Naive thymus-derived CD4-positive, alpha-beta T cell (primary cell): Measurements from ENCODE around the gene COL19A1. TPM values are rescaled to one million over a fixed set of nuclear protein-coding genes. Genes with fewer than 3 reads are reported as not detected.

Source experiments
- ATAC-seq: fragments of 150-1000 bp; cut with Tn5 transposase; 2 replicates; pipeline ENCODE4 v1.10.0; 2021; ENCODE audit warnings: mild to moderate bottlenecking, moderate library complexity
- CTCF ChIA-PET: fragments of 350-600 bp; sonication (Branson Sonifier 250); formaldehyde crosslinking; loops from one replicate; lab custom pipeline; 2021; ENCODE audit warnings: antibody characterized with exemption; lab: Charles Lee
- POLR2A ChIA-PET: fragments of 350-600 bp; sonication (Branson Sonifier 250); formaldehyde crosslinking; loops from one replicate; lab custom pipeline; 2021; ENCODE audit warnings: antibody characterized with exemption, inconsistent platforms; lab: Charles Lee
- DNase-seq, 9 donors: peaks; one replicate each; pipeline versions ENCODE4 v3.0.0 to v3.0.0-alpha.2; 2020 to 2022; ENCODE audit warnings: mixed read lengths in 1 of 9
- H3K27ac ChIP-seq: one replicate; pipeline ENCODE4 v1.7.0; 2013; ENCODE audit warnings: mild to moderate bottlenecking, low read depth, low read length, moderate library complexity
- H3K27me3 ChIP-seq, 2 donors: one replicate each; pipeline ENCODE4 v1.7.0; 2013; ENCODE audit warnings: low read length in 2 of 2, mild to moderate bottlenecking in 2 of 2, moderate library complexity in 2 of 2; ENCODE audit not compliant: control insufficient read depth in 2 of 2, insufficient read depth in 2 of 2
- H3K36me3 ChIP-seq, 3 experiments: 1 replicate in 2 of 3; 2 replicates in 1 of 3; pipeline ENCODE4 v1.7.0; 2013; ENCODE audit warnings: low read length in 3 of 3, mild to moderate bottlenecking in 3 of 3, moderate library complexity in 1 of 3; ENCODE audit not compliant: insufficient read depth in 3 of 3, control insufficient read depth in 2 of 3
- H3K4me1 ChIP-seq, 2 donors: one replicate each; pipeline ENCODE4 v1.7.0; 2013; ENCODE audit warnings: low read length in 2 of 2, mild to moderate bottlenecking in 2 of 2, moderate library complexity in 1 of 2; ENCODE audit not compliant: control insufficient read depth in 2 of 2, insufficient read depth in 2 of 2
- H3K4me3 ChIP-seq: 2 replicates; pipeline ENCODE4 v1.7.0; 2013; ENCODE audit warnings: mild to moderate bottlenecking, low read length
- H3K9me3 ChIP-seq, 3 experiments: 1 replicate in 2 of 3; 2 replicates in 1 of 3; pipeline ENCODE4 v1.7.0; 2013; ENCODE audit warnings: low read length in 3 of 3; ENCODE audit not compliant: control insufficient read depth in 2 of 3
- H3K27ac Mint-ChIP-seq, 9 donors: one replicate each; pipeline ENCODE4 v1.8.0; 2020 to 2022; ENCODE audit warnings: mixed read lengths in 9 of 9, mild to moderate bottlenecking in 8 of 9, moderate library complexity in 5 of 9, inconsistent platforms in 2 of 9
- H3K27me3 Mint-ChIP-seq, 5 donors: one replicate each; pipeline ENCODE4 v1.8.0; 2021 to 2022; ENCODE audit warnings: mixed read lengths in 5 of 5, mild to moderate bottlenecking in 1 of 5
- H3K36me3 Mint-ChIP-seq, 5 donors: one replicate each; pipeline ENCODE4 v1.8.0; 2020 to 2022; ENCODE audit warnings: mixed read lengths in 5 of 5, mild to moderate bottlenecking in 3 of 5, inconsistent platforms in 1 of 5
- H3K4me1 Mint-ChIP-seq, 7 donors: one replicate each; pipeline ENCODE4 v1.8.0; 2020 to 2022; ENCODE audit warnings: mixed read lengths in 7 of 7, mild to moderate bottlenecking in 3 of 7, inconsistent platforms in 1 of 7
- H3K4me3 Mint-ChIP-seq, 10 donors: one replicate each; pipeline ENCODE4 v1.8.0; 2020 to 2022; ENCODE audit warnings: mild to moderate bottlenecking in 10 of 10, mixed read lengths in 10 of 10, moderate library complexity in 6 of 10, inconsistent platforms in 2 of 10
- H3K9me3 Mint-ChIP-seq, 11 donors: one replicate each; pipeline ENCODE4 v1.8.0; 2020 to 2022; ENCODE audit warnings: mixed read lengths in 11 of 11, mild to moderate bottlenecking in 4 of 11, inconsistent platforms in 1 of 11, moderate library complexity in 1 of 11
- intact Hi-C, 2 donors: fragments of 100-400 bp; cut with micrococcal nuclease; formaldehyde crosslinking; loops; one replicate each; pipeline ENCODE4 v1.15.1; 2023
- polyA plus RNA-seq, 2 donors: library from polyadenylated mRNA; unstranded; fragments of 300-500 nt; fragmentation: Illumina TruSeq; gene quantifications; one replicate each; pipeline ENCODE4 v1.2.3, GENCODE V29; 2021
- total RNA-seq, 6 experiments: library from RNA in 5 of 6; stranded (reverse) in 5 of 6; gene quantifications; 1 replicate in 5 of 6; 2 replicates in 1 of 6; pipeline ENCODE4 v1.2.3 and lab custom pipeline; 2021 to 2026

Gene COL19A1
- total and polyA plus RNA-seq, 7 experiments from 2014 or later = 0.02 to 1.3 (median 0.32) TPM; not detected in 2

DNA sequence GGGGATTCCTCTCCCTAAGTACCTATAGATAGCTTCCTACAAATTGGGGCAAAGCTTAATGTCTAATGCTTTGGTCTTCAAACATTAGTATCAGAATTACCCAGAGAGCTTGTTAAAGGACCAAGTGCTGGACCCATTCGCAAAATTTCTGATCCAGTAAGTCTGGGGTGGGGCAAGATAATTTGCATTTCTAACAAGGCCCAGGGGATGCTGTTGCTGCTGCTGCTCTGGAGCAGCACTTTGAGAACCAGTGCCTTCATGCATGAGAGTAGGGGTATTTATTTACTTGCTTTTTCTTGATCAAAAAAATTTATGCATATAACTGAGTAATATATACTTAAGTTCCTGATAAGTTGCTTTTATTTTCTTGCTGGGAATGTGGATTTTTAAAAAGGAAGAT lies 24.5 kb upstream of the COL19A1 start:
- no peaks in the 10 kb centered on the region for H3K36me3 ChIP-seq
- H3K36me3 Mint-ChIP-seq = no peaks in the 10 kb centered on the region
- H3K4me1 Mint-ChIP-seq = no peaks in the 10 kb centered on the region
- no peak overlapping the region for H3K4me3 Mint-ChIP-seq
- no peaks in the 10 kb centered on the region for H3K9me3 ChIP-seq
- ATAC-seq (no peak), DNase-seq (no peak)
- no peak overlapping the region for H3K4me3 ChIP-seq
- peaks cover 20 to 58% (median 33%) of the 10 kb centered on the region in 5 donors for H3K27me3 Mint-ChIP-seq
- H3K9me3 Mint-ChIP-seq = no peaks in the 10 kb centered on the region
- intact Hi-C loops = no loop called here
- no peaks in the 10 kb centered on the region for H3K4me1 ChIP-seq
- ChIA-PET CTCF (interaction anchor here (0.7 kb wide), 1 partner anchor 290 kb away, joined by 4 read pairs; no protein-coding TSS in a partner anchor), POLR2A (no interaction called here)
- no peak overlapping the region for H3K27ac ChIP-seq
- peaks cover 0 to 3% of the 10 kb centered on the region in 2 donors for H3K27me3 ChIP-seq
- no peak overlapping the region for H3K27ac Mint-ChIP-seq

DNA sequence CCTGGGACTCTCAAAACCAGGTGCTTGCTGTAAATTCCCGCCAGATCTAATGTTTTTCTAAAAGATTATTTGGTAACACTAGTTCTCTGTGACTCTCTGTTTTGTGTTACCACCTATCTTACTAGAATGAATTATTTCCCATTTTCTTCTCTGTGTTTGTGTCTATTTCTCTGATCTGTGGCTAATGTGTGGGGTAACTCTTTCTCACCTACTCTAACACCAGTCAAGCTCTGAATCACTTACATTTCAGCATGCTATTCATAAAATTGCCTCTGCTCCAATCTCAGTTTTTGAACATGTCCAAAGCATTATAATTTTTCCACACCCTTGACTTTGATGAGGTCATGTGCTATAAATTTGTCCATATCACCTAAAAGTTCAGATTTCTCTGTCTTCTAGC lies 23.2 kb upstream of the COL19A1 start:
- Histone ChIP-seq H3K27me3 (peaks cover 0 to 3% of the 10 kb centered on the region in 2 donors), H3K9me3 (no peaks in the 10 kb centered on the region), H3K4me1 (no peaks in the 10 kb centered on the region), H3K27ac (no peak overlapping the region), H3K4me3 (no peak overlapping the region), H3K36me3 (no peaks in the 10 kb centered on the region)
- no peaks in the 10 kb centered on the region for H3K9me3 Mint-ChIP-seq
- H3K27me3 Mint-ChIP-seq = peaks cover 21 to 51% (median 34%) of the 10 kb centered on the region in 5 donors
- H3K4me1 Mint-ChIP-seq = no peaks in the 10 kb centered on the region
- no peaks in the 10 kb centered on the region for H3K36me3 Mint-ChIP-seq
- no peak overlapping the region for H3K27ac Mint-ChIP-seq
- ChIA-PET CTCF (interaction anchor here (1.6 kb wide), 1 partner anchor 8 kb away, joined by 5 read pairs; no protein-coding TSS in a partner anchor), POLR2A (no interaction called here)
- no peak for DNase-seq
- ATAC-seq = no peak
- intact Hi-C loops = no loop called here
- H3K4me3 Mint-ChIP-seq = no peak overlapping the region

DNA sequence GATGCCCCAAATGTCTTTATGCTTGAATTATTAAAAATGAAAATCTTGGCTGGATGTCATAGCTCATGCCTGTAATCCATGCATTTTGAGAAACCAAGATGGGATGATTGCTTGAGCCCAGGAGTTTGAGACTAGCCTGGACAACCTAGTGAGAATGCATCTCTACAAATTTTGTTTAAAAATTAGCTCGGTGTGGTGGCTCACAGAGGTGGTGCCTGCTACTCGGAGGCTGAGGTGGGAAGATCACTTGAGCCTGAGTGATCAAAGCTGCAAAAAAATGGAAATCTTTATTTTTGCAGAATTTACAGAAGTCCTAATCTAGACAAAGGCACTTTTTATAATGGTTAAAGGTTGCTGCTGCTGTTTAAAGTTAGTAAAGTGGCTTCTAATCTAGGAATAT lies 20.0 kb upstream of the COL19A1 start:
- no peak for ATAC-seq
- ChIA-PET POLR2A (interaction anchor here (0.7 kb wide), 1 partner anchor 19 kb away, joined by 3 read pairs; no protein-coding TSS in a partner anchor), CTCF (no interaction called here)
- Histone ChIP-seq H3K27me3 (peaks cover 0 to 3% of the 10 kb centered on the region in 2 donors), H3K36me3 (no peaks in the 10 kb centered on the region), H3K27ac (no peak overlapping the region), H3K4me3 (no peak overlapping the region), H3K4me1 (no peaks in the 10 kb centered on the region), H3K9me3 (no peaks in the 10 kb centered on the region)
- Mint-ChIP-seq H3K27me3 (peaks cover 19 to 38% (median 33%) of the 10 kb centered on the region in 5 donors), H3K4me1 (no peaks in the 10 kb centered on the region), H3K27ac (no peak overlapping the region), H3K9me3 (no peaks in the 10 kb centered on the region), H3K36me3 (no peaks in the 10 kb centered on the region), H3K4me3 (no peak overlapping the region)
- intact Hi-C loops = no loop called here
- no peak for DNase-seq

DNA sequence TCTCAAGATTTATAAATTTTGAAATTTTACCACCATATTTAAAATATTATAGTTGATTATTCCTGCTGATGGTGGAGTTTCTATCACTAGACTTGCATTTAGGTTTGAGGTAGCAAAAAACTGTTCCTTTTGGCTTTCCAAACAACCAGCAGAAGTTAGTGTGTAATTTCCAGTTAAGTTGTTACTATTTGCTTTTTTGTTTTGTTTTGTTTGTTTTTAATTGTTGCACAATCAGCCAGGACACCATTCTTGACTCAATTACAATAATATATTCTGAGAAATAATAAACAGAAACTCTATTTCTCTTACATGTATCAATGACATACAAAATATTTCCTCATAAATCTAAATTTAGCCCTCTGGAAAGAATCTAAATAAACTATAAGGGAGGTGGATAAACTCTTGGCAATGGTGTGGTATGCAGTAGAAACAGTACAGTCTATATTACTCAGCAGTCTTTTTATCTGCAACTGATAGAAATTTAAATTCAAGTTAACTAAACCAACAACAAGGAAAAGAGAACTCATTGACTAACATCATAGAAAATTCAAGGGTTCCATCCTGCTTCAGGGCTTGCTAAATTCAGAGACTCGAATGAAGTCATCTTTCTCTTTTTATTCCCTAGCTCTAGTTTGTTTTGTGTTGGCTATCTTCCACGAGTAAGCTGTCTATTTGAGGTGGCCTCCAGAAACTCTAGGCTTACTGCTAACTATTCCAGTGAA lies 19.4 kb upstream of the COL19A1 start:
- Histone ChIP-seq H3K4me1 (no peaks in the 10 kb centered on the region), H3K27me3 (peaks cover 0 to 3% of the 10 kb centered on the region in 2 donors), H3K27ac (no peak overlapping the region), H3K36me3 (no peaks in the 10 kb centered on the region), H3K4me3 (no peak overlapping the region), H3K9me3 (no peaks in the 10 kb centered on the region)
- Mint-ChIP-seq H3K4me3 (no peak overlapping the region), H3K27ac (no peak overlapping the region), H3K27me3 (peaks cover 17 to 39% (median 29%) of the 10 kb centered on the region in 5 donors), H3K36me3 (no peaks in the 10 kb centered on the region), H3K4me1 (no peaks in the 10 kb centered on the region), H3K9me3 (no peaks in the 10 kb centered on the region)
- DNase-seq (no peak), ATAC-seq (no peak)
- CTCF ChIA-PET = no interaction called here
- POLR2A ChIA-PET = interaction anchor here (0.7 kb wide), 1 partner anchor 19 kb away, joined by 3 read pairs; no protein-coding TSS in a partner anchor
- intact Hi-C loops = no loop called here

DNA sequence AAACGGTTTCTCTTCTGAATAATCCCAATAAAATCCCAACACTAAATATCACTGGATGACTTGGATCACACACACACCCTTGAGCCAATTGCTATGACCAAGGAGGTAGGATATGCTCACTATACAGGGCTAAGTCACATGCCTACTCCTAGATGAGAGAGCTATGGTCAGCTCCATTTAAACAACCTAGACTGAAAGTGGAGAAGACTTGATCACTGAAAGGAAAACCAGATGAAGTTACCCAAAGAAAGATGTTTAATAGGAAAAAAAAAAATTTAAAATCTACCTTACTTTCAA lies 18.9 kb upstream of the COL19A1 start:
- intact Hi-C loops = no loop called here
- Mint-ChIP-seq H3K36me3 (no peaks in the 10 kb centered on the region), H3K4me1 (no peaks in the 10 kb centered on the region), H3K27me3 (peaks cover 22 to 42% (median 31%) of the 10 kb centered on the region in 5 donors), H3K27ac (no peak overlapping the region), H3K9me3 (peaks cover 0 to 3% (median 0%) of the 10 kb centered on the region in 11 donors), H3K4me3 (no peak overlapping the region)
- H3K27me3 ChIP-seq = peaks cover 0 to 3% of the 10 kb centered on the region in 2 donors
- H3K9me3 ChIP-seq = no peaks in the 10 kb centered on the region
- H3K36me3 ChIP-seq = no peaks in the 10 kb centered on the region
- ChIA-PET CTCF (no interaction called here), POLR2A (no interaction called here)
- no peak overlapping the region for H3K4me3 ChIP-seq
- no peak overlapping the region for H3K27ac ChIP-seq
- ATAC-seq (no peak), DNase-seq (no peak)
- no peaks in the 10 kb centered on the region for H3K4me1 ChIP-seq

DNA sequence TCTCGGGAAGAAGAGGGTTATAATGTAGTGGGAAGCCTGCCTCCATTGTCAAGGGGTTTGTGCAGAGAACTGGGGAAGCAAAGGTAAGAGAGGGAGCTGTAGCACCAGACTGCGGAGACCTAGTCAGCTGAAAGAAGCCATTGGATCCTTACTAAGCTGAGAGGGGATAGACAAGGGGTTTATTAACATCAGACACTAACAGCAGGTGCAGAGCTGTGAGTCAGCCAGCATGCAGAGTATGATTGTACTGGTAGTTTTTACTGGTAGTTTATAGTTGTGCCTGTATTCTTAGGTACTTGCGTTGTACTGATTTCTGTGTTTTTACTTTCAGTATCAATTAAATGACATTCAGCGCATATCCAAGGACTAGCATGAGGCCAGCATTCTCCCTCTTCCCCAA lies 17.8 kb upstream of the COL19A1 start:
- Mint-ChIP-seq H3K9me3 (peaks cover 0 to 14% (median 8%) of the 10 kb centered on the region in 11 donors), H3K27ac (no peak overlapping the region), H3K36me3 (peaks cover 0 to 5% (median 0%) of the 10 kb centered on the region in 5 donors), H3K27me3 (peaks cover 27 to 42% (median 30%) of the 10 kb centered on the region in 5 donors), H3K4me1 (no peaks in the 10 kb centered on the region), H3K4me3 (no peak overlapping the region)
- no peak for ATAC-seq
- H3K27me3 ChIP-seq = peaks cover 0 to 3% of the 10 kb centered on the region in 2 donors
- no peak overlapping the region for H3K4me3 ChIP-seq
- no peaks in the 10 kb centered on the region for H3K36me3 ChIP-seq
- ChIA-PET CTCF (interaction anchor here (0.7 kb wide), 1 partner anchor 9 kb away, joined by 4 read pairs; no protein-coding TSS in a partner anchor), POLR2A (interaction anchor here (0.6 to 0.7 kb wide), 2 partner anchors 8 to 11 kb away, joined by 3 to 8 read pairs; no protein-coding TSS in a partner anchor)
- no peak overlapping the region for H3K27ac ChIP-seq
- H3K9me3 ChIP-seq = no peaks in the 10 kb centered on the region
- H3K4me1 ChIP-seq = no peaks in the 10 kb centered on the region
- DNase-seq = no peak
- intact Hi-C loops = no loop called here

DNA sequence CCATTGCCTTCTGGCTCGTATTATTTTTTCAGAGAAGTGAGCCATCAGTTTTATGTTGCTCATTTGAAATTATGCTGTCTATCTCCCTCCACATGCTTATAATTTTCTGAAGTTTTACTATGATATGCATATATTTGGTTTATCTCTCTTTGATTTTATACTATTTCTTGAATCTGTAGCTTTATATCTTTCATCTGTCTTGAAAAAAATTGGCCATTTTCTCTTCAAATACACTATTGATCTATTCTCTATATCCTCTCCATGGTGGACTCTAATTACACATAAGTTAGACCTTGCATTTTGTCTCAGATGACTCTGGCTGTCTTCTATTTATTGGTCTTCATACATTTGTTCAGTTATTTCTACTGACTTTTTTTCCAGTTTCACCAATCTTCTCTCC lies 13.7 kb upstream of the COL19A1 start:
- Histone ChIP-seq H3K27ac (no peak overlapping the region), H3K27me3 (no peaks in the 10 kb centered on the region), H3K9me3 (no peaks in the 10 kb centered on the region), H3K4me3 (no peak overlapping the region), H3K4me1 (no peaks in the 10 kb centered on the region), H3K36me3 (no peaks in the 10 kb centered on the region)
- no peak overlapping the region for H3K4me3 Mint-ChIP-seq
- ATAC-seq (no peak), DNase-seq (no peak)
- peaks cover 16 to 36% (median 26%) of the 10 kb centered on the region in 5 donors for H3K27me3 Mint-ChIP-seq
- no peaks in the 10 kb centered on the region for H3K4me1 Mint-ChIP-seq
- intact Hi-C loops = no loop called here
- POLR2A ChIA-PET = no interaction called here
- H3K36me3 Mint-ChIP-seq = peaks cover 0 to 5% (median 0%) of the 10 kb centered on the region in 5 donors
- CTCF ChIA-PET = no interaction called here
- no peak overlapping the region for H3K27ac Mint-ChIP-seq
- H3K9me3 Mint-ChIP-seq = peaks cover 0 to 17% (median 9%) of the 10 kb centered on the region in 11 donors
